MCF 10A (cell line): Measurements from ENCODE around the gene ULBP2. TPM values are rescaled to one million over a fixed set of nuclear protein-coding genes. Genes with fewer than 3 reads are reported as not detected.
"Not testable (repeated sequence)": the region's sequence is repeated elsewhere in the genome, so short reads cannot be mapped to it uniquely, and the experiment has no call there.

Experiments used
- BruUV-seq: library from RNA; stranded (reverse); fragments of 400-500 nt; replicated peaks from 2 replicates; lab custom pipeline; 2021; lab: Mats Ljungman, UMichigan
- CTCF ChIA-PET: fragments of 300-600 bp; sonication (Branson Sonifier 250); formaldehyde crosslinking; extraction: SDS; loops from one replicate; lab custom pipeline; 2021; ENCODE audit warnings: antibody characterized with exemption, inconsistent platforms; lab: Yijun Ruan, JAX
- POLR2A ChIA-PET: fragments of 300-600, 350-650 bp; sonication (Branson Sonifier 250); formaldehyde crosslinking; extraction: SDS; loops from one replicate; lab custom pipeline; 2020; ENCODE audit warnings: antibody characterized with exemption, inconsistent platforms; lab: Yijun Ruan, JAX
- DNase-seq: peaks from one replicate; pipeline ENCODE4 v3.0.0-alpha.2; 2018; ENCODE audit not compliant: unreplicated experiment
- H3K27ac Mint-ChIP-seq: one replicate; pipeline ENCODE4 v1.8.0; 2022; ENCODE audit warnings: mild to moderate bottlenecking, low read depth, mixed read lengths; ENCODE audit not compliant: unreplicated experiment
- H3K27me3 Mint-ChIP-seq: one replicate; pipeline ENCODE4 v1.8.0; 2022; ENCODE audit warnings: mixed read lengths; ENCODE audit not compliant: insufficient read depth, unreplicated experiment
- H3K36me3 Mint-ChIP-seq: one replicate; pipeline ENCODE4 v1.8.0; 2022; ENCODE audit warnings: mild to moderate bottlenecking, moderate library complexity, mixed read lengths; ENCODE audit not compliant: insufficient read depth, unreplicated experiment
- H3K4me1 Mint-ChIP-seq: one replicate; pipeline ENCODE4 v1.8.0; 2022; ENCODE audit warnings: mixed read lengths; ENCODE audit not compliant: insufficient read depth, unreplicated experiment
- H3K4me3 Mint-ChIP-seq: one replicate; pipeline ENCODE4 v1.8.0; 2022; ENCODE audit warnings: mild to moderate bottlenecking, moderate library complexity, mixed read lengths; ENCODE audit not compliant: unreplicated experiment
- H3K9me3 Mint-ChIP-seq: one replicate; pipeline ENCODE4 v1.8.0; 2022; ENCODE audit warnings: mixed read lengths; ENCODE audit not compliant: unreplicated experiment
- intact Hi-C: fragments of 100-400 bp; cut with micrococcal nuclease; formaldehyde crosslinking; loops from 2 replicates; pipeline ENCODE4 v1.14.1; 2022
- total RNA-seq: library from RNA; stranded (reverse); gene quantifications from 2 replicates; pipeline ENCODE4 v1.2.3, GENCODE V29; 2022
- TF ChIP-seq, protein P1 (sequence below): fragments of 200-600 bp; IDR thresholded peaks from one replicate; pipeline ENCODE4 v1.8.0; 2022; ENCODE audit warnings: antibody characterized with exemption, mild to moderate bottlenecking; ENCODE audit not compliant: unreplicated experiment

Gene ULBP2
- total RNA-seq, 1 experiment from 2014 or later: 3.1 TPM

DNA sequence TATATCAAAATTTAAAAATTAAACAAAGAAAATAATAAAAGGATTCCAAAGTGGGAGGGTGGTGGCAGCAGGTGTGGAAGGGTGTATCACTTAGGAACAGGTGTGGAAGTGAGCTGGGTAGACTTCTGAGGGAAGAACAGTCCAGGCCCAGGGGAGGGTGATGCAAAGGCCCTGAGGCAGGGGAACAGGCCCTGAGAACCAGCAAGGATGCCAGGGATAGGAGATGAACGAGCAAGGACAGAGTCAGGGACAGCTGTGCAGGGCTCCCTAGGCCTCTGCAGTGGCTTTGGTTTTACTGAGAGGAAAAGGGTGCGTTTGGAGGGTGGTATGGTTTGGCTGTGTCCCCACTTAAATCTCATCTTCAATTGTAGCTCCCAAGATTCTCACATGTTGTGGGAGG is 34.5 kb upstream of the ULBP2 start:
- Mint-ChIP-seq H3K27me3 (no peaks in the 10 kb centered on the region), H3K27ac (peak overlapping the region; percentile 27), H3K4me1 (no peaks in the 10 kb centered on the region), H3K9me3 (peaks cover 12% of the 10 kb centered on the region), H3K36me3 (peaks cover 6% of the 10 kb centered on the region), H3K4me3 (no peak overlapping the region)
- ChIA-PET CTCF (interaction anchor here (0.7 to 1.6 kb wide), 2 partner anchors 64 to 84 kb away, joined by 3 to 5 read pairs; no protein-coding TSS in a partner anchor), POLR2A (interaction anchor here (0.8 kb wide), 1 partner anchor 21 kb away, joined by 3 read pairs; no protein-coding TSS in a partner anchor)
- TF ChIP-seq, protein P1, sequence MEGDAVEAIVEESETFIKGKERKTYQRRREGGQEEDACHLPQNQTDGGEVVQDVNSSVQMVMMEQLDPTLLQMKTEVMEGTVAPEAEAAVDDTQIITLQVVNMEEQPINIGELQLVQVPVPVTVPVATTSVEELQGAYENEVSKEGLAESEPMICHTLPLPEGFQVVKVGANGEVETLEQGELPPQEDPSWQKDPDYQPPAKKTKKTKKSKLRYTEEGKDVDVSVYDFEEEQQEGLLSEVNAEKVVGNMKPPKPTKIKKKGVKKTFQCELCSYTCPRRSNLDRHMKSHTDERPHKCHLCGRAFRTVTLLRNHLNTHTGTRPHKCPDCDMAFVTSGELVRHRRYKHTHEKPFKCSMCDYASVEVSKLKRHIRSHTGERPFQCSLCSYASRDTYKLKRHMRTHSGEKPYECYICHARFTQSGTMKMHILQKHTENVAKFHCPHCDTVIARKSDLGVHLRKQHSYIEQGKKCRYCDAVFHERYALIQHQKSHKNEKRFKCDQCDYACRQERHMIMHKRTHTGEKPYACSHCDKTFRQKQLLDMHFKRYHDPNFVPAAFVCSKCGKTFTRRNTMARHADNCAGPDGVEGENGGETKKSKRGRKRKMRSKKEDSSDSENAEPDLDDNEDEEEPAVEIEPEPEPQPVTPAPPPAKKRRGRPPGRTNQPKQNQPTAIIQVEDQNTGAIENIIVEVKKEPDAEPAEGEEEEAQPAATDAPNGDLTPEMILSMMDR: no peak
- no TSS peak for BruUV-seq
- DNase-seq: no peak
- intact Hi-C loops: no loop called here

DNA sequence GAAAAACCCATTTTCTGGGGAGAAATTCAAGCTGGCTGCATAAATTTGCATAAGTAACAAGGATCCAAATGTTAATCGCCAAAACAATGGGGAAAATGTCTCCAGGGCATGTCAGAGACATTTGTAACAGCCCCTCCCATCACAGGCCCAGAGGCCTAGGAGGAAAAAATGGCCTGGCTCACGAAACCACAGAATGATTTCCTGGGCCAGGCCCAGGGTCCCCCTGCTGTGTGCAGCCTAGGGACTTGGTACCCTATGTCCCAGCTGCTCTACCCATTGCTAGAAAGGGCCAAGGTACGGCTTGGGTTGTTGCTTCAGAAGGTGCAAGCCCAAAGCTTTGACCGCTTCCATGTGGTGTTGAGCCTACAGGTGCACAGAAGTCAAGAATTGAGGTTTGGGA is 33.3 kb upstream of the ULBP2 start:
- POLR2A ChIA-PET, H3K27me3 Mint-ChIP-seq: not testable (repeated sequence)

DNA sequence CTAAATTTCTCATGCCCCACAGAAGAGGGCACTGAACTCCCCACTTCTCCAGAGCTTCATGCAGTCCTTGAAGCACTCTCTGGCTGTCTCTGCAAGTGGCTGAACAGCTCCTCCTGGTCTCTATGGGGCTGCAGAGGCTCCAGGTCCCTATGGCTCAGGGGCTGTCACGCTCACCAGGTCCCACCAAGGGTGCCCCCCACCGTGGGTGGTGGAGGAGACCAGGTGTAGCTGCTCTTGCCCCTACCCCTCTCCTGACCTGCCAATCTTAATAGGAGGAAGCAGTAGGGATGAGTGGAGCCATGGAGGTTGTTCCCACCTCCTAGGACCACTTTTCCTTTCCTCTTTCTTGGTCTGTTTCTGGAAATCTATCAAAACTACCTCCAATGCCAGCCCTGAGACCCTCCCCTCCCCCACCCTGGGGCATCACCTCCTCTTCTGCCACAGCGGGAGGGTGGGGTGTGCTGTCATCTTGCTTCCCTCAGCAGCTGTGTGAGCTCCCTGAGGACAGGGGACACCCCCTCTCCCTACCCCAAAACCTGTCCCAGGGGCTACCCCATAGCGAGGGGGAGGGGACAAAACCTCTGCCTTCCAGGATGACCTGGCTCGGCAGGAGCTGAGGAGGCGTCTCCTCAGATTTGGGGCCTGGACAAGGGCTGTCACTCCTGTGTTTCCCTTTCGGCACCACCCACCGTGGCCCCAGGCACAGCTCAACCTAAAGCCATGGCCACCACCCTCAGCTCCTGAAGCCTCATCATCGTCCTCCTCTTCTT is 31.9 kb upstream of the ULBP2 start:
- H3K9me3 Mint-ChIP-seq: peaks cover 12% of the 10 kb centered on the region
- TF ChIP-seq, protein P1: no peak
- H3K27me3 Mint-ChIP-seq: no peaks in the 10 kb centered on the region
- ChIA-PET CTCF (interaction anchor here (0.8 kb wide), 1 partner anchor 301 kb away, joined by 3 read pairs; no protein-coding TSS in a partner anchor), POLR2A (no interaction called here)
- H3K4me1 Mint-ChIP-seq: peaks cover 5% of the 10 kb centered on the region
- H3K36me3 Mint-ChIP-seq: peaks cover 6% of the 10 kb centered on the region
- intact Hi-C loops: no loop called here
- DNase-seq: no peak
- BruUV-seq: no TSS peak
- no peak overlapping the region for H3K4me3 Mint-ChIP-seq
- H3K27ac Mint-ChIP-seq: no peak overlapping the region

More for the DNA sequence above, 33.3 kb upstream of the ULBP2 start:
- BruUV-seq, intact Hi-C loops, H3K36me3 Mint-ChIP-seq, CTCF ChIA-PET, H3K27ac Mint-ChIP-seq, H3K4me1 Mint-ChIP-seq, DNase-seq, H3K4me3 Mint-ChIP-seq: not testable (repeated sequence)
- peaks cover 12% of the 10 kb centered on the region for H3K9me3 Mint-ChIP-seq

DNA sequence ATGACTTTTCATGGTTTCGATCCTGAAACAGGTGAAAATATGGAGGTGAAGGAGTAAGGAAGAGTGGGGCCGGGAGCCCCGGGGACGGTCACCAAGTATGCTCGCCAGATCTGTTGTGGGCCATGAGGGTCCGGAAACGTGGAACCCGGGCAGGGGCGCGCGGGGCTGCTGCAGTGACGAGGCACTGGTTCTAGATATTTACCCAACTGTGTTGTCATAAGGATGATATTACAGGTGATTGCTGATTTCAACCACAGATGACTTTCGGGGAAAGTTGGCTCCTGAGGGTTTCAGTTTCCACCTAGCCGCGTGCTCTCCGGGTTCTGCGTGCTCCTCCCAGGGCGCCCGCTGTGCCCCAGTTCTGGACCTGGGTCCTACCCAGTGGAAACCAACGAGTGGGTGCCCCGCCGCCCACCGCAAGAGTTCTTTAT is 31.1 kb upstream of the ULBP2 start:
- H3K27ac Mint-ChIP-seq: no peak overlapping the region
- peaks cover 5% of the 10 kb centered on the region for H3K4me1 Mint-ChIP-seq
- H3K36me3 Mint-ChIP-seq: peaks cover 6% of the 10 kb centered on the region
- H3K4me3 Mint-ChIP-seq: no peak overlapping the region
- BruUV-seq: no TSS peak
- intact Hi-C loops: no loop called here
- no peak for DNase-seq
- POLR2A ChIA-PET: no interaction called here
- CTCF ChIA-PET: no interaction called here
- TF ChIP-seq, protein P1: no peak
- H3K27me3 Mint-ChIP-seq: no peaks in the 10 kb centered on the region
- peaks cover 12% of the 10 kb centered on the region for H3K9me3 Mint-ChIP-seq

DNA sequence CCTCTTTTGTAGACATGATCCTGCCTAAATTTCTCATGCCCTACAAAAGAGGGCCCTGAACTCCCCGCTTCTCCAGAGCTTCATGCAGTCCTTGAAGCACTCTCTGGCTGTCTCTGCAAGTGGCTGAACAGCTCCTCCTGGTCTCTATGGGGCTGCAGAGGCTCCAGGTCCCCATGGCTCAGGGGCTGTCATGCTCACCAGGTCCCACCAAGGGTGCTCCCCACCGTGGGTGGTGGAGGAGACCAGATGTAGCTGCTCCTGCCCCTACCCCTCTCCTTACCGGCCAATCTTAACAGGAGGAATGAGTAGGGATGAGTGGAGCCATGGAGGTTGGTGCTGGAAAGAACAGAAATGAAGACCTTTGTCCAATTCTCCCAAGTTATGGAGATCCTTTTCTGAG is 29.1 kb upstream of the ULBP2 start:
- DNase-seq, intact Hi-C loops, H3K9me3 Mint-ChIP-seq, POLR2A ChIA-PET, BruUV-seq, H3K4me1 Mint-ChIP-seq, H3K36me3 Mint-ChIP-seq, H3K27me3 Mint-ChIP-seq, H3K27ac Mint-ChIP-seq, H3K4me3 Mint-ChIP-seq, CTCF ChIA-PET: not testable (repeated sequence)
